GM12878 (cell line): ENCODE data around the gene CEP250. TPM values are rescaled to one million over a fixed set of nuclear protein-coding genes. Genes with fewer than 3 reads are reported as not detected.

Source experiments
- ATAC-seq: fragments of 200-7000 bp; cut with Tn5 transposase; 3 replicates; pipeline ENCODE4 v1.9.1; 2020; ENCODE audit warnings: mild to moderate bottlenecking, moderate library complexity
- BruUV-seq: library from RNA; stranded (reverse); fragments of 400-500 nt; replicated peaks from 2 replicates; lab custom pipeline; 2021; lab: Mats Ljungman, UMichigan
- CTCF ChIA-PET: fragments of 300-600 bp; sonication (Branson Sonifier 250); formaldehyde crosslinking; extraction: SDS; loops from one replicate; lab custom pipeline; 2021; ENCODE audit warnings: inconsistent platforms; lab: Yijun Ruan, JAX
- POLR2A ChIA-PET: fragments of 350-600 bp; formaldehyde crosslinking; extraction: SDS; loops from one replicate; lab custom pipeline; 2021; ENCODE audit warnings: inconsistent platforms; lab: Charles Lee
- RAD21 ChIA-PET: fragments of 300-600 bp; sonication (Branson Sonifier 250); formaldehyde crosslinking; loops from one replicate; lab custom pipeline; 2023; ENCODE audit warnings: antibody characterized with exemption; ENCODE audit not compliant: unreplicated experiment; lab: Charles Lee
- SMC1A ChIA-PET: fragments of 300-600 bp; sonication (Branson Sonifier 250); formaldehyde crosslinking; loops from one replicate; lab custom pipeline; 2023; ENCODE audit not compliant: unreplicated experiment, uncharacterized antibody; lab: Charles Lee
- DNase-seq: peaks from one replicate; pipeline ENCODE4 v3.0.0-alpha.2; 2011; ENCODE audit warnings: low read depth, low spot score
- FAIRE-seq: peaks from 3 replicates; lab custom pipeline; 2011; peaks lifted over from hg19 to GRCh38; lab: Jason Lieb, UNC
- H2AFZ ChIP-seq: 2 replicates; pipeline ENCODE4 v1.6.0; 2011; ENCODE audit warnings: low read depth, low read length, control low read depth; ENCODE audit not compliant: control insufficient read depth
- H3K27ac ChIP-seq: 2 replicates; pipeline ENCODE4 v1.5.1; 2011; ENCODE audit warnings: control low read depth; ENCODE audit not compliant: control insufficient read depth, insufficient read depth
- H3K27me3 ChIP-seq, 2 experiments: replicated peaks in 1 of 2; 2 replicates each; pipeline versions ENCODE4 v1.6.0 to v1.6.1; 2011; ENCODE audit warnings: low read length in 1 of 2; ENCODE audit not compliant: control insufficient read depth in 2 of 2, insufficient read depth in 2 of 2
- H3K36me3 ChIP-seq, 2 experiments: 2 replicates each; pipeline ENCODE4 v1.5.1; 2011; ENCODE audit warnings: low read length in 1 of 2; ENCODE audit not compliant: control insufficient read depth in 2 of 2, insufficient read depth in 2 of 2
- H3K4me1 ChIP-seq: 2 replicates; pipeline ENCODE4 v1.6.1; 2011; ENCODE audit warnings: mild to moderate bottlenecking, low read length, moderate library complexity, mixed read lengths; ENCODE audit not compliant: control insufficient read depth, insufficient read depth
- H3K4me2 ChIP-seq: 2 replicates; pipeline ENCODE4 v1.6.0; 2011; ENCODE audit warnings: control low read depth; ENCODE audit not compliant: control insufficient read depth, insufficient read depth
- H3K4me3 ChIP-seq: fragments of 200-600 bp; sonication (generic); 2 replicates; pipeline ENCODE4 v1.5.1; 2016
- H3K79me2 ChIP-seq: 2 replicates; pipeline ENCODE4 v1.6.0; 2011; ENCODE audit warnings: low read length; ENCODE audit not compliant: control insufficient read depth, insufficient read depth
- H3K9ac ChIP-seq: 2 replicates; pipeline ENCODE4 v1.8.0; 2011; ENCODE audit warnings: low read length, control low read depth, mixed read lengths; ENCODE audit not compliant: control insufficient read depth, insufficient read depth
- H3K9me3 ChIP-seq: replicated peaks from 3 replicates; pipeline ENCODE4 v1.5.1; 2011; ENCODE audit warnings: mild to moderate bottlenecking, low read length; ENCODE audit not compliant: control insufficient read depth, insufficient read depth
- H4K20me1 ChIP-seq: 2 replicates; pipeline ENCODE4 v1.6.0; 2011; ENCODE audit not compliant: control insufficient read depth, insufficient read depth
- BHLHE40 ChIP-seq, 2 experiments: fragments of 450-650 bp in 1 of 2; IDR thresholded peaks; 2 replicates each; pipeline ENCODE4 v1.6.1; 2011 to 2017; ENCODE audit warnings: low read depth in 2 of 2, borderline replicate concordance in 1 of 2, improper control_type of control experiment in 1 of 2, low read length in 1 of 2, mild to moderate bottlenecking in 1 of 2
- CBFB ChIP-seq: IDR thresholded peaks from 2 replicates; pipeline ENCODE4 v1.6.1; 2016; ENCODE audit warnings: antibody characterized with exemption, low read depth
- DPF2 ChIP-seq: fragments of 450-650 bp; IDR thresholded peaks from 2 replicates; pipeline ENCODE4 v1.6.1; 2017; ENCODE audit warnings: mild to moderate bottlenecking
- HDGF ChIP-seq: fragments of 450-650 bp; IDR thresholded peaks from 2 replicates; pipeline ENCODE4 v1.6.1; 2016; ENCODE audit warnings: antibody characterized with exemption
- MEF2B ChIP-seq: fragments of 450-650 bp; IDR thresholded peaks from 2 replicates; pipeline ENCODE4 v1.6.1; 2018; ENCODE audit warnings: mild to moderate bottlenecking, moderate library complexity; ENCODE audit not compliant: partially characterized antibody, poor library complexity, severe bottlenecking
- NBN ChIP-seq: fragments of 450-650 bp; IDR thresholded peaks from 2 replicates; pipeline ENCODE4 v1.6.1; 2016
- RCOR1 ChIP-seq: conservative IDR thresholded peaks from 2 replicates; pipeline ENCODE4 v1.6.1; 2012; ENCODE audit warnings: low read depth, low read length, improper control_type of control experiment
- RFX5 ChIP-seq: IDR thresholded peaks from 2 replicates; pipeline ENCODE4 v1.6.1; 2011; ENCODE audit warnings: low read depth, low read length, improper control_type of control experiment
- RUNX3 ChIP-seq: IDR thresholded peaks from 2 replicates; pipeline ENCODE4 v1.6.1; 2012; ENCODE audit warnings: low read length, inconsistent platforms
- SMAD5 ChIP-seq: IDR thresholded peaks from 2 replicates; pipeline ENCODE4 v1.6.1; 2016; ENCODE audit warnings: antibody characterized with exemption, low read depth
- SMC3 ChIP-seq: IDR thresholded peaks from 2 replicates; pipeline ENCODE4 v1.6.1; 2011; ENCODE audit warnings: low read length, improper control_type of control experiment, borderline replicate concordance
- STAT3 ChIP-seq: IDR thresholded peaks from 2 replicates; pipeline ENCODE4 v1.6.1; 2011; ENCODE audit warnings: low read depth, low read length, improper control_type of control experiment
- WGBS: methylation state at CpG from one replicate; pipeline ENCODE4 v1.1.6; 2016; ENCODE audit warnings: low lambda C conversion rate; ENCODE audit not compliant: insufficient replicate concordance, insufficient coverage; ENCODE audit errors: missing lambda C conversion rate; 5-methylcytosine and 5-hydroxymethylcytosine counted together
- in situ Hi-C: fragments of 300-500 bp; cut with MboI; formaldehyde crosslinking; loops from 9 replicates; pipeline ENCODE4 v1.14.3; 2018; ENCODE audit warnings: mixed read lengths
- intact Hi-C: fragments of 100-400 bp; cut with micrococcal nuclease; formaldehyde crosslinking; loops from one replicate; pipeline ENCODE4 v1.14.2; 2022; ENCODE audit not compliant: unreplicated experiment
- polyA plus RNA-seq, 11 experiments: library from polyadenylated mRNA; depleted of rRNA in 4 of 11; unstranded in 6 of 11; stranded (reverse) in 5 of 11; fragments of >200 nt; fragmentation: Nextera tagmentation in 4 of 11; fragmentation: Illumina TruSeq in 1 of 11; extraction: Ambion mirVana in 4 of 11; extraction: Trizol in 1 of 11; gene quantifications; 1 replicate in 1 of 11; 2 replicates in 10 of 11; pipeline versions ENCODE4 v1.2.1 to v1.2.3, GENCODE V29; 2011 to 2016; ENCODE audit warnings: inconsistent platforms in 2 of 11, missing spikeins in 2 of 11, low read depth in 1 of 11
- total RNA-seq, 4 experiments: library from RNA; depleted of rRNA in 3 of 4; stranded (reverse); fragments of >200 nt in 3 of 4; fragmentation: Illumina TruSeq in 1 of 4; extraction: Trizol in 1 of 4; gene quantifications; 2 replicates each; pipeline versions ENCODE4 v1.2.1 to v1.2.3, GENCODE V29; 2013 to 2021
- TF ChIP-seq, protein P1 (sequence below): fragments of 450-650 bp; IDR thresholded peaks from 2 replicates; pipeline ENCODE4 v1.6.1; 2017; ENCODE audit warnings: low read depth, mild to moderate bottlenecking, moderate library complexity

Gene CEP250
- total and polyA plus RNA-seq, 10 of the 15 experiments (the other 5 are each of a cell fraction or from before 2014, with no cell fraction given), result 2.4 to 41.6 (median 25.7) TPM

DNA sequence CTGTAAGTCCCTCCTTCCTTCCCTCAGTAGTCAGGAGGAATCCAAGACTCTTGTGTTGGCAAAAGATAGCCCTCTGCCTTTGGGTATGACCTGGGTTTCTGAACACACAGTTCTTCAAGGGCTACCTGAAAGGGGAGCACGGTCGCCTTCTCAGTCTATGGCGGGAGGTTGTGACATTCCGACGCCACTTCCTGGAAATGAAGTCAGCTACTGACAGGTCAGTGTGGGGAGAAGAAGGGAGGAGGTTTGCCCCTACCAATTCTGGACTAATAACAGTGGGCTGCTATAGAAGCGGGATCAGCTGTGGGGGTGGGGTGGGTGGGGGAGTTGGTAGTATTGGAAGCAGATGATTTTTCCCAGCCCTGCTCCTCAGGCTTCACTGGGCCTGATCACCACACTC lies 11.5 kb downstream of the CEP250 start:
- Histone ChIP-seq H3K79me2 (no peaks in the 10 kb centered on the region), H3K9me3 (no peaks in the 10 kb centered on the region), H3K4me2 (no peak overlapping the region), H3K9ac (no peak overlapping the region), H2AFZ (no peak overlapping the region), H3K27me3 (no peaks in the 10 kb centered on the region), H3K36me3 (peaks cover 0 to 6% of the 10 kb centered on the region in 2 experiments; a peak in 3 of 4 replicates), H4K20me1 (no peaks in the 10 kb centered on the region), H3K4me3 (no peak overlapping the region), H3K4me1 (no peaks in the 10 kb centered on the region), H3K27ac (no peak overlapping the region)
- no peak for FAIRE-seq
- ChIA-PET SMC1A (interaction anchor here (1.1 kb wide), 1 partner anchor 237 kb away, joined by 3 read pairs; no protein-coding TSS in a partner anchor), POLR2A (interaction anchor here (0.5 to 1.4 kb wide), 3 partner anchors 13 to 246 kb away, joined by 3 to 5 read pairs (median 4); no protein-coding TSS in a partner anchor), CTCF (interaction anchor here (0.7 to 5.1 kb wide), 8 partner anchors 8 to 416 kb away, joined by 3 to 39 read pairs (median 4); partner anchors contain the start of gene CEP250), RAD21 (no interaction called here)
- in situ Hi-C loops, result no loop called here
- no peak for TF ChIP-seq NBN
- no peak for TF ChIP-seq RUNX3
- TF ChIP-seq, protein P1, sequence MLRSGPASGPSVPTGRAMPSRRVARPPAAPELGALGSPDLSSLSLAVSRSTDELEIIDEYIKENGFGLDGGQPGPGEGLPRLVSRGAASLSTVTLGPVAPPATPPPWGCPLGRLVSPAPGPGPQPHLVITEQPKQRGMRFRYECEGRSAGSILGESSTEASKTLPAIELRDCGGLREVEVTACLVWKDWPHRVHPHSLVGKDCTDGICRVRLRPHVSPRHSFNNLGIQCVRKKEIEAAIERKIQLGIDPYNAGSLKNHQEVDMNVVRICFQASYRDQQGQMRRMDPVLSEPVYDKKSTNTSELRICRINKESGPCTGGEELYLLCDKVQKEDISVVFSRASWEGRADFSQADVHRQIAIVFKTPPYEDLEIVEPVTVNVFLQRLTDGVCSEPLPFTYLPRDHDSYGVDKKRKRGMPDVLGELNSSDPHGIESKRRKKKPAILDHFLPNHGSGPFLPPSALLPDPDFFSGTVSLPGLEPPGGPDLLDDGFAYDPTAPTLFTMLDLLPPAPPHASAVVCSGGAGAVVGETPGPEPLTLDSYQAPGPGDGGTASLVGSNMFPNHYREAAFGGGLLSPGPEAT, result no peak
- no peak for TF ChIP-seq STAT3
- TF ChIP-seq SMAD5, result no peak
- no peak for TF ChIP-seq BHLHE40 (IDR thresholded peaks at IDR 0.05; ENCODE audit: borderline replicate concordance in 1 of 2, low read depth in 2 of 2, low read length in 1 of 2)
- no peak for TF ChIP-seq MEF2B
- no peak for TF ChIP-seq CBFB
- TF ChIP-seq RCOR1, result no peak
- TF ChIP-seq DPF2, result no peak
- TF ChIP-seq RFX5, result no peak
- no peak for TF ChIP-seq HDGF
- no peak for TF ChIP-seq SMC3
- no peak for DNase-seq
- no TSS peak for BruUV-seq
- no peak for ATAC-seq
- WGBS, result 100% methylated on average over 6 of the region's 6 CpGs
- intact Hi-C loops, result loop anchor here (10.0 kb wide), 1 partner anchor 148 kb away; the partner anchor contains the start of gene SPAG4
